GM23338 (cell line): ENCODE measurements around the gene MYOM1. TPM values are rescaled to one million over a fixed set of nuclear protein-coding genes. Genes with fewer than 3 reads are reported as not detected.

ENCODE experiments used
- ATAC-seq: fragments of 200-7000 bp; cut with Tn5 transposase; 3 replicates; pipeline ENCODE4 v1.9.1; 2020
- DNase-seq: peaks from one replicate; pipeline ENCODE4 v3.0.0-alpha.2; 2015; ENCODE audit warnings: low spot score
- H2AFZ ChIP-seq: fragments of 200-600 bp; sonication (generic); 2 replicates; pipeline ENCODE4 v1.8.0; 2016; ENCODE audit warnings: antibody characterized with exemption, mild to moderate bottlenecking, moderate library complexity
- H3F3A ChIP-seq: fragments of 200-600 bp; sonication (generic); replicated peaks from 2 replicates; pipeline ENCODE4 v1.8.0; 2017; ENCODE audit warnings: antibody characterized with exemption, mixed run types, low read depth
- H3K27ac ChIP-seq: fragments of 200-600 bp; sonication (generic); 2 replicates; pipeline ENCODE4 v1.6.1; 2016; ENCODE audit warnings: low read depth
- H3K27me3 ChIP-seq: fragments of 200-600 bp; sonication (generic); 2 replicates; pipeline ENCODE4 v1.8.0; 2016; ENCODE audit warnings: mild to moderate bottlenecking, mixed run types, moderate library complexity; ENCODE audit not compliant: insufficient read depth
- H3K36me3 ChIP-seq: fragments of 200-600 bp; sonication (generic); 2 replicates; pipeline ENCODE4 v1.8.0; 2016; ENCODE audit warnings: mild to moderate bottlenecking; ENCODE audit not compliant: insufficient read depth
- H3K4me1 ChIP-seq: fragments of 200-600 bp; sonication (generic); 2 replicates; pipeline ENCODE4 v1.8.0; 2016; ENCODE audit warnings: mild to moderate bottlenecking, moderate library complexity; ENCODE audit not compliant: insufficient read depth
- H3K4me2 ChIP-seq: fragments of 200-600 bp; sonication (generic); 2 replicates; pipeline ENCODE4 v1.7.1; 2017; ENCODE audit warnings: mixed run types
- H3K4me3 ChIP-seq: fragments of 200-600 bp; sonication (generic); 2 replicates; pipeline ENCODE4 v1.6.1; 2016; ENCODE audit warnings: mixed run types
- H3K79me2 ChIP-seq: fragments of 200-600 bp; sonication (generic); replicated peaks from 2 replicates; pipeline ENCODE4 v1.8.0; 2017; ENCODE audit warnings: mild to moderate bottlenecking; ENCODE audit not compliant: insufficient read depth
- H3K9me2 ChIP-seq: fragments of 200-600 bp; sonication (generic); 2 replicates; pipeline ENCODE4 v1.8.0; 2017; ENCODE audit not compliant: insufficient read depth
- H4K20me1 ChIP-seq: fragments of 200-600 bp; sonication (generic); replicated peaks from 2 replicates; pipeline ENCODE4 v1.8.0; 2017; ENCODE audit warnings: mild to moderate bottlenecking; ENCODE audit not compliant: insufficient read depth
- H3K27ac Mint-ChIP-seq: 2 replicates; pipeline ENCODE4 v1.8.0; 2020; ENCODE audit warnings: inconsistent platforms, mild to moderate bottlenecking, moderate library complexity, mixed read lengths
- H3K27me3 Mint-ChIP-seq: 3 replicates; pipeline ENCODE4 v1.8.0; 2022; ENCODE audit warnings: low read depth, mild to moderate bottlenecking, moderate library complexity, mixed read lengths, inconsistent platforms; ENCODE audit not compliant: insufficient read depth, poor library complexity
- H3K36me3 Mint-ChIP-seq: 3 replicates; pipeline ENCODE4 v1.8.0; 2021; ENCODE audit warnings: low read depth, mild to moderate bottlenecking, inconsistent platforms, moderate library complexity, mixed read lengths
- H3K4me1 Mint-ChIP-seq: 3 replicates; pipeline ENCODE4 v1.8.0; 2020; ENCODE audit warnings: mild to moderate bottlenecking, inconsistent platforms, mixed read lengths
- H3K4me3 Mint-ChIP-seq: 3 replicates; pipeline ENCODE4 v1.8.0; 2021; ENCODE audit warnings: moderate library complexity, mild to moderate bottlenecking, inconsistent platforms, mixed read lengths
- H3K9me3 Mint-ChIP-seq: 3 replicates; pipeline ENCODE4 v1.8.0; 2020; ENCODE audit warnings: moderate library complexity, mild to moderate bottlenecking, inconsistent platforms, mixed read lengths
- CREB1 ChIP-seq: fragments of 250-450 bp; sonication (Bioruptor Pico); IDR thresholded peaks from 2 replicates; pipeline ENCODE4 v1.5.0; 2020; ENCODE audit warnings: low read depth, mild to moderate bottlenecking, moderate library complexity
- CTCF ChIP-seq, 2 experiments: fragments of 200-600 bp in 1 of 2; sonication (generic) in 1 of 2; conservative IDR thresholded peaks; 2 replicates each; pipeline versions ENCODE4 v1.5.1 to v1.6.1; 2016 to 2017; ENCODE audit warnings: antibody characterized with exemption in 2 of 2, low read depth in 2 of 2, mild to moderate bottlenecking in 2 of 2, moderate library complexity in 1 of 2
- ETS1 ChIP-seq: IDR thresholded peaks from 2 replicates; pipeline ENCODE4 v1.6.1; 2016; ENCODE audit warnings: antibody characterized with exemption
- EZH2 ChIP-seq: fragments of 200-600 bp; sonication (generic); IDR thresholded peaks from one replicate; pipeline ENCODE4 v1.8.0; 2017; ENCODE audit warnings: antibody characterized with exemption, mild to moderate bottlenecking, low read depth; ENCODE audit not compliant: unreplicated experiment
- EZH2phosphoT487 ChIP-seq: fragments of 200-600 bp; sonication (generic); IDR thresholded peaks from one replicate; pipeline ENCODE4 v1.8.1; 2018; ENCODE audit warnings: antibody characterized with exemption; ENCODE audit not compliant: unreplicated experiment
- JUNB ChIP-seq: IDR thresholded peaks from one replicate; pipeline ENCODE4 v1.6.1; 2016; ENCODE audit warnings: antibody characterized with exemption; ENCODE audit not compliant: unreplicated experiment
- NANOG ChIP-seq: IDR thresholded peaks from 2 replicates; pipeline ENCODE4 v1.6.1; 2016; ENCODE audit warnings: antibody characterized with exemption, borderline replicate concordance
- POLR2AphosphoS5 ChIP-seq: IDR thresholded peaks from 2 replicates; pipeline ENCODE4 v1.6.1; 2016; ENCODE audit warnings: antibody characterized with exemption, low read depth
- REST ChIP-seq: IDR thresholded peaks from one replicate; pipeline ENCODE4 v1.6.1; 2018; ENCODE audit warnings: antibody characterized with exemption; ENCODE audit not compliant: unreplicated experiment
- STAT1 ChIP-seq: IDR thresholded peaks from one replicate; pipeline ENCODE4 v1.6.1; 2016; ENCODE audit warnings: antibody characterized with exemption; ENCODE audit not compliant: unreplicated experiment
- ZNF114 ChIP-seq: fragments of 250-450 bp; sonication (Bioruptor Pico); IDR thresholded peaks from 2 replicates; pipeline ENCODE4 v1.5.0; 2020; ENCODE audit warnings: mild to moderate bottlenecking, moderate library complexity
- ZNF331 ChIP-seq: fragments of 250-450 bp; sonication (Bioruptor Pico); IDR thresholded peaks from 2 replicates; pipeline ENCODE4 v1.5.0; 2020; ENCODE audit warnings: low read depth, mild to moderate bottlenecking, moderate library complexity
- ZNF462 ChIP-seq: fragments of 250-450 bp; sonication (Bioruptor Pico); IDR thresholded peaks from 2 replicates; pipeline ENCODE4 v1.5.0; 2020; ENCODE audit warnings: mild to moderate bottlenecking, moderate library complexity
- polyA plus RNA-seq: library from polyadenylated mRNA; unstranded; fragments of >200 nt; fragmentation: Nextera tagmentation; extraction: Ambion mirVana; gene quantifications from 2 replicates; pipeline ENCODE4 v1.2.1, GENCODE V29; 2016
- total RNA-seq: library from RNA; depleted of rRNA; stranded (reverse); fragments of >200 nt; shearing (Covaris generic); gene quantifications from 2 replicates; pipeline ENCODE4 v1.2.3, GENCODE V29; 2014

Gene MYOM1
- total and polyA plus RNA-seq, 2 experiments from 2014 or later: 0.27 to 0.38 TPM

- Histone ChIP-seq H3K9me2 (no peaks in the 10 kb centered on the region), H3F3A (no peaks in the 10 kb centered on the region), H4K20me1 (no peaks in the 10 kb centered on the region), H3K27ac (no peak overlapping the region), H3K27me3 (no peaks in the 10 kb centered on the region), H3K36me3 (no peaks in the 10 kb centered on the region), H3K4me1 (no peaks in the 10 kb centered on the region), H3K4me3 (no peak overlapping the region), H3K79me2 (no peaks in the 10 kb centered on the region), H2AFZ (peak overlapping the region; percentile 75), H3K4me2 (no peak overlapping the region)
- Mint-ChIP-seq H3K4me3 (no peak overlapping the region), H3K9me3 (no peaks in the 10 kb centered on the region), H3K27me3 (no peaks in the 10 kb centered on the region), H3K36me3 (no peaks in the 10 kb centered on the region), H3K4me1 (peaks cover 16% of the 10 kb centered on the region), H3K27ac (no peak overlapping the region)
- ATAC-seq: no peak
- DNase-seq: no peak
- TF ChIP-seq ZNF331 (CRISPR knock-in tag): no peak
- TF ChIP-seq JUNB: no peak
- TF ChIP-seq STAT1: no peak
- TF ChIP-seq CTCF (conservative IDR thresholded peaks at IDR 0.05; ENCODE audit: low read depth in 2 of 2): no peak
- TF ChIP-seq CREB1 (CRISPR knock-in tag): no peak
- no peak for TF ChIP-seq REST
- TF ChIP-seq POLR2AphosphoS5: no peak
- TF ChIP-seq NANOG: no peak
- TF ChIP-seq EZH2: no peak
- TF ChIP-seq ETS1: no peak
- no peak for TF ChIP-seq EZH2phosphoT487
- no peak for TF ChIP-seq ZNF114 (CRISPR knock-in tag)
- no peak for TF ChIP-seq ZNF462 (CRISPR knock-in tag)
Observed at GRCh38 chr18:3027370-3027891, 192.3 kb downstream of the MYOM1 start.
